ENCODE results near the gene LDHD. TPM values are rescaled to one million over a fixed set of nuclear protein-coding genes. Genes with fewer than 3 reads are reported as not detected.

LDHD gene
- total RNA-seq, 1 donor from 2014 or later: not detected

DNA sequence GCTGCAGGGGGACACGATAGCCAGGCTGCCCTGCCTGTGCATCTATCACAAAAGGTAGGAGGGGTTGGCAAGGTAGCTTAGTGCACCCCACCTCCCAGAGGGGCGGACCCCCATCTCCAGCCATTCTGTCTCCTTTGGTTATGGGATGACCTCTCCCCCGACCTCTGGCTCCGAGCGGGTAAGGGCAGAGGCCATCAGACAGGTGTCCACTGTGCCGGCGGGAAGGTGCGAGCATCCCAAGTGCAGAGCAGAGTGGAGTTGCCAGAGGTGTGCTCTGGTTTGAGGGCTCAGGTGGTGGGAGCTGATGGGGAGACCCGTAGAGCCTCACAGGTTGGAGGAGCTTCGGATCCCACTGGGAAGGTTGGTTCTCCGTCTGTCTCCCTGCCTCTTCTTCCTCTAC lies 11.7 kb downstream of the LDHD start:
- no peaks in the 10 kb centered on the region for H3K36me3 ChIP-seq (ENCODE audit: control insufficient read depth, insufficient read depth, low read length)
- no peaks in the 10 kb centered on the region for H3K27me3 ChIP-seq (ENCODE audit: control insufficient read depth, insufficient read depth, low read length)
- TF ChIP-seq, protein P1, sequence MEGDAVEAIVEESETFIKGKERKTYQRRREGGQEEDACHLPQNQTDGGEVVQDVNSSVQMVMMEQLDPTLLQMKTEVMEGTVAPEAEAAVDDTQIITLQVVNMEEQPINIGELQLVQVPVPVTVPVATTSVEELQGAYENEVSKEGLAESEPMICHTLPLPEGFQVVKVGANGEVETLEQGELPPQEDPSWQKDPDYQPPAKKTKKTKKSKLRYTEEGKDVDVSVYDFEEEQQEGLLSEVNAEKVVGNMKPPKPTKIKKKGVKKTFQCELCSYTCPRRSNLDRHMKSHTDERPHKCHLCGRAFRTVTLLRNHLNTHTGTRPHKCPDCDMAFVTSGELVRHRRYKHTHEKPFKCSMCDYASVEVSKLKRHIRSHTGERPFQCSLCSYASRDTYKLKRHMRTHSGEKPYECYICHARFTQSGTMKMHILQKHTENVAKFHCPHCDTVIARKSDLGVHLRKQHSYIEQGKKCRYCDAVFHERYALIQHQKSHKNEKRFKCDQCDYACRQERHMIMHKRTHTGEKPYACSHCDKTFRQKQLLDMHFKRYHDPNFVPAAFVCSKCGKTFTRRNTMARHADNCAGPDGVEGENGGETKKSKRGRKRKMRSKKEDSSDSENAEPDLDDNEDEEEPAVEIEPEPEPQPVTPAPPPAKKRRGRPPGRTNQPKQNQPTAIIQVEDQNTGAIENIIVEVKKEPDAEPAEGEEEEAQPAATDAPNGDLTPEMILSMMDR (IDR thresholded peaks at IDR 0.05; ENCODE audit: insufficient read depth, low read length, poor library complexity, severe bottlenecking): no peak
- DNase-seq (ENCODE audit: low read depth): no peak
- H3K4me3 ChIP-seq (ENCODE audit: low read depth, low read length): no peak overlapping the region

DNA sequence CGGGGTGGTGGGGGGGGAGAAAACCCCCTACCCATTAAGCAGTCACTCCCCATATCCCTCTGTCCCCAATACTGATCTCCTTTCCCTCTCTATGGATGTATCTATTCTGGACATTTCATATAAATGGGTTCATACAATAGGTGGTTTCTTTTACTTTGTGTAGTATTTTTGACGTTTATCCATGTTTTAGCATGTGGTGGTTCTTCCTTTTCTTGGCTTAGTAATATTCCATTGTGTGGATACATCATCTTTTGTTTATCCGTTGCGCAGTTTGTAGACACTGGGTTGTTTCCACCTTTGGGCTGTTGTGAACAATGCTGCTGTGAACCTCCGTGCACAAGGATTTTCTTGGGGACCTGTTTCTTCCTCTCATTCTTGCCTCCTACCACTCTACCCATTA lies 12.6 kb downstream of the LDHD start:
- TF ChIP-seq, protein P1 (IDR thresholded peaks at IDR 0.05; ENCODE audit: insufficient read depth, low read length, poor library complexity, severe bottlenecking): no peak
- Histone ChIP-seq H3K4me3 (ENCODE audit: low read depth, low read length) (no peak overlapping the region), H3K36me3 (ENCODE audit: control insufficient read depth, insufficient read depth, low read length) (no peaks in the 10 kb centered on the region), H3K27me3 (ENCODE audit: control insufficient read depth, insufficient read depth, low read length) (no peaks in the 10 kb centered on the region)
- no peak for DNase-seq (ENCODE audit: low read depth)

DNA sequence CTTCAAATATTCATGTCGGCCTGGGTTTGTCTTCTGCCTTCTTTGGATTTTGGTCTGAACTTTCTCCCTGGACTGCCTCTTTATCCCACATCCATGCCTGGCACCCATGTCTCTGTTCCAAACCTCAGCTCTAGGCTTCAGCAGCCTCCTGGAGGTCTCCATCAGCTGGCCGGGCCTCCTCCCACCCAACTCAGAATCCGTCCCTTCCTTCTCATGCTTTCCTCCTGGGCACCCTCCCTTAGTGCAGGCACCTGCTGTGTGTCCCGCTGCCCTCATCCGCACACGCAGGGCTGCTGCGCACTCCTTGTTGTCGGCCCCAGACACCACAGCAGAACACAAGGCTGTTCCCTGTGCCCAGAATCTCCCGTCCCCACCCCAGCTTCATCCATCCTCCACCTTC lies 14.0 kb downstream of the LDHD start:
- no peak for DNase-seq (ENCODE audit: low read depth)
- Histone ChIP-seq H3K36me3 (ENCODE audit: control insufficient read depth, insufficient read depth, low read length) (no peaks in the 10 kb centered on the region), H3K4me3 (ENCODE audit: low read depth, low read length) (no peak overlapping the region), H3K27me3 (ENCODE audit: control insufficient read depth, insufficient read depth, low read length) (no peaks in the 10 kb centered on the region)
- TF ChIP-seq, protein P1 (IDR thresholded peaks at IDR 0.05; ENCODE audit: insufficient read depth, low read length, poor library complexity, severe bottlenecking): no peak

DNA sequence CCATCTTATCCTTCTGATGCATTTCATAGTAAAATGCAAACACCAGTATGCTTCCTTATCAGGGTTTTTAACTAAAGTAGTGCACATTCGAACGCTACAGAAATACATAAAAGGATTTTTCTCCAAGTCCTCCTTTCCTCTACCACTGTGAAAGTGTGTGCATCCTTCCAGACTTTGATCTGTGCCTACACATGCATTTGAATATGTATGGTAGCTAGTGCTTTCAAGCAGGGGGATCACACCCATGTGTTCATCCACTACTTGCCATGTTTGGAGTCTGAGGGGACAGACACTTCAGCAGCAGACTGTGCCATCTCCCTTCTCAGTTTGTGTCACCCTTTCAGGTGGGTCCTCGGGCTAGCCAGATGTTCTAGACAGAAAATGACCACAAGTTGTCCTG lies 14.9 kb downstream of the LDHD start:
- Histone ChIP-seq H3K4me3 (ENCODE audit: low read depth, low read length) (no peak overlapping the region), H3K36me3 (ENCODE audit: control insufficient read depth, insufficient read depth, low read length) (no peaks in the 10 kb centered on the region), H3K27me3 (ENCODE audit: control insufficient read depth, insufficient read depth, low read length) (no peaks in the 10 kb centered on the region)
- no peak for DNase-seq (ENCODE audit: low read depth)
- TF ChIP-seq, protein P1 (IDR thresholded peaks at IDR 0.05; ENCODE audit: insufficient read depth, low read length, poor library complexity, severe bottlenecking): no peak

DNA sequence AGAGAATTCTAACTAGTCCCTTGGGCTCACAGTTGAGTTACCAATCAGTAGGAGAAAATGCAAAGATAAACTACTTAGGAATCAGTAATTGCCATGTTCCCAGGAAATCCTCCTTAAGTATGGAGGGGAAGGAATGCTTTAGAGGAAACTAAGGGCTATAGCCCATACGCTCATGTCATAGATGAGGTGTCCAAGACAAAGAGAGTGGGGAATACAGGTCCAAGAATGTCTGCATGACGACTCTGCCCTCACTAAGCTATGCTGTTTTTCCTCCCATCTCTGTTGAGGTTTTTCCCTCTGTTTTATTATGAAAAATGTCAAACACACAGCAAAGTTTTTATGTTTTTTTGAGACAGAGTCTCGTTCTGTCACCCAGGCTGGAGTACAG lies 16.0 kb downstream of the LDHD start:
- H3K36me3 ChIP-seq (ENCODE audit: control insufficient read depth, insufficient read depth, low read length): no peaks in the 10 kb centered on the region
- no peak overlapping the region for H3K4me3 ChIP-seq (ENCODE audit: low read depth, low read length)
- DNase-seq (ENCODE audit: low read depth): no peak
- TF ChIP-seq, protein P1 (IDR thresholded peaks at IDR 0.05; ENCODE audit: insufficient read depth, low read length, poor library complexity, severe bottlenecking): no peak
- no peaks in the 10 kb centered on the region for H3K27me3 ChIP-seq (ENCODE audit: control insufficient read depth, insufficient read depth, low read length)

DNA sequence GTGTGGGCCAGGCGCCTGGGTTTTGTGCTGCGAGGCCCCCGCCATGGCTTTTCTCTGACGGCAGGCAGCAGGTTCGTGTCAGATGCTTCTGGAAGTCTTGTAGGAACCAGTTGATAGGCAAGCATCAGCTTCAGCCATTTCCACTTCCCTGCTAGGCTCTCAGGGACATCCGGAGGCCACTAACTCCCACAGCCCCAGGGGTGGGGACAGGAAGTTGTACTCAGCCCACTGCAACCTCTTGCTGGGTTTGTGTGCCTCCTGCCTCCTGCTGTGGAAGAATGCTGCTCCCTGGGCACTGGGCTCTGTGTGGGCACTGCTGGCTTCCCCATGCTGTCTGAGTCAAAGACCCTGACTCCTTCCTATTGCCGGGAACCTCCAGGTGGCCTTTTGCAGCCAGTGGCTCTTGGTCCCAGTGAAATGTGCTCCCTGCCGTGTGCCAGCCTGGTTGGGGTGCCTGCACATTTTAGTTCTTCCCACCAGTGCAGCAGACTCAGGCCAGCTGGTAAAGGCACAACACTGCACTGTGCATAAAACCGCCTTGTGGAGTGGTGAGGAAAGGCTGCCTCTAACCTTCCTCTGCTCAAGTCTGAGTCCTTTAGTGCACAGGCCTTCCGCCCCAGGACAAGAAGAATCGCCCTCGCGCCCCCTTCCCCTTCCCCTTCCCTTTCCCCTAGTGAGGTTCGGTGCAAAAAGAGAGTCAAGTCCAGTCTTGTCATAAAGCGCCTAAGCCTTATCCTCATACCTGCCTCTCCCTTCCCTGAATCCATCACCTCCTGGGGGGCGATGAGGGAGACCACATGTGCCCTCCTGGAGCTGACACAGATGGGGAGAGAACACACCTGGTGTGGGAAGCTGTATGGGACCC lies 16.6 kb downstream of the LDHD start:
- no peak for DNase-seq (ENCODE audit: low read depth)
- Histone ChIP-seq H3K36me3 (ENCODE audit: control insufficient read depth, insufficient read depth, low read length) (no peaks in the 10 kb centered on the region), H3K27me3 (ENCODE audit: control insufficient read depth, insufficient read depth, low read length) (no peaks in the 10 kb centered on the region), H3K4me3 (ENCODE audit: low read depth, low read length) (no peak overlapping the region)
- TF ChIP-seq, protein P1 (IDR thresholded peaks at IDR 0.05; ENCODE audit: insufficient read depth, low read length, poor library complexity, severe bottlenecking): no peak

Measured in kidney epithelial cell (primary cell).